GM06990 (cell line): ENCODE data around the gene ANKS1B.

ENCODE experiments used
- DNase-seq: peaks from one replicate; pipeline ENCODE4 v3.0.0-alpha.2; 2011; ENCODE audit not compliant: insufficient read length; ENCODE audit errors: extremely low read depth
- H3K27me3 ChIP-seq: replicated peaks from 2 replicates; pipeline ENCODE4 v1.6.0; 2011; ENCODE audit warnings: low read length; ENCODE audit not compliant: control insufficient read depth, insufficient read depth
- H3K36me3 ChIP-seq: 2 replicates; pipeline ENCODE4 v1.5.1; 2011; ENCODE audit warnings: low read length; ENCODE audit not compliant: control insufficient read depth, insufficient read depth
- H3K4me3 ChIP-seq: replicated peaks from 2 replicates; pipeline ENCODE4 v1.5.1; 2011; ENCODE audit warnings: low read depth, mild to moderate bottlenecking, control low read depth, low read length
- TF ChIP-seq, protein P1 (sequence below): IDR thresholded peaks from 2 replicates; pipeline ENCODE4 v1.5.1; 2011; ENCODE audit warnings: low read length, control low read depth, mild to moderate bottlenecking, inconsistent platforms; ENCODE audit not compliant: insufficient read depth, poor library complexity, severe bottlenecking

Gene ANKS1B

DNA sequence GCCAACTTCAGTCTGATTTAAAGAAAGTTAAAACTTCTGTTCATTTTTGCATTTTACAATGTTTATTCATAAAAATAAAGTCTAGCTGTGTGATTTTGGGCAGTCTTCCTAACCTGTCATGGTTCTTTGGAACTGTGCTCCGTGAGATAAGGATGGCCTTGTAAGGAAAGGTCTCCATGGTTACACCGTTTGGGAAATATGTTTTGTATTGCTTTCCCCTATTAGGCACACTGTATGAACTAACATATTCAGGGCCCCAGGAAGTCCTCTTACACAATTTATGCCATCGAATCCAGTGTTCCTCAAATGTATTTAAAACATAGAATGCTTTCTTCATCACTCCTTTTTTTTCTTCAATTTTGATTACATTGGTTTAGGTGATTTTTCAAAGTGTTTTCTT lies 1285.2 kb downstream of the ANKS1B start:
- TF ChIP-seq, protein P1, sequence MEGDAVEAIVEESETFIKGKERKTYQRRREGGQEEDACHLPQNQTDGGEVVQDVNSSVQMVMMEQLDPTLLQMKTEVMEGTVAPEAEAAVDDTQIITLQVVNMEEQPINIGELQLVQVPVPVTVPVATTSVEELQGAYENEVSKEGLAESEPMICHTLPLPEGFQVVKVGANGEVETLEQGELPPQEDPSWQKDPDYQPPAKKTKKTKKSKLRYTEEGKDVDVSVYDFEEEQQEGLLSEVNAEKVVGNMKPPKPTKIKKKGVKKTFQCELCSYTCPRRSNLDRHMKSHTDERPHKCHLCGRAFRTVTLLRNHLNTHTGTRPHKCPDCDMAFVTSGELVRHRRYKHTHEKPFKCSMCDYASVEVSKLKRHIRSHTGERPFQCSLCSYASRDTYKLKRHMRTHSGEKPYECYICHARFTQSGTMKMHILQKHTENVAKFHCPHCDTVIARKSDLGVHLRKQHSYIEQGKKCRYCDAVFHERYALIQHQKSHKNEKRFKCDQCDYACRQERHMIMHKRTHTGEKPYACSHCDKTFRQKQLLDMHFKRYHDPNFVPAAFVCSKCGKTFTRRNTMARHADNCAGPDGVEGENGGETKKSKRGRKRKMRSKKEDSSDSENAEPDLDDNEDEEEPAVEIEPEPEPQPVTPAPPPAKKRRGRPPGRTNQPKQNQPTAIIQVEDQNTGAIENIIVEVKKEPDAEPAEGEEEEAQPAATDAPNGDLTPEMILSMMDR, result no peak
- H3K4me3 ChIP-seq, result no peak overlapping the region
- no peak for DNase-seq
- H3K36me3 ChIP-seq, result peaks cover 5% of the 10 kb centered on the region
- H3K27me3 ChIP-seq, result no peaks in the 10 kb centered on the region

GRCh38 chr12:98698603-98699463 lies 1285.9 kb downstream of the ANKS1B start:
- TF ChIP-seq, protein P1, result peak; percentile 50
- Histone ChIP-seq H3K36me3 (peaks cover 3% of the 10 kb centered on the region), H3K4me3 (no peak overlapping the region)

GRCh38 chr12:98697209-98697608 lies 1287.5 kb downstream of the ANKS1B start:
- no peaks in the 10 kb centered on the region for H3K27me3 ChIP-seq
- no peak for DNase-seq
- peaks cover 3% of the 10 kb centered on the region for H3K36me3 ChIP-seq
- no peak overlapping the region for H3K4me3 ChIP-seq
- TF ChIP-seq, protein P1, result no peak

More at GRCh38 chr12:98698603-98699463, 1285.9 kb downstream of the ANKS1B start:
- DNase-seq, result no peak
- H3K27me3 ChIP-seq, result no peaks in the 10 kb centered on the region

DNA sequence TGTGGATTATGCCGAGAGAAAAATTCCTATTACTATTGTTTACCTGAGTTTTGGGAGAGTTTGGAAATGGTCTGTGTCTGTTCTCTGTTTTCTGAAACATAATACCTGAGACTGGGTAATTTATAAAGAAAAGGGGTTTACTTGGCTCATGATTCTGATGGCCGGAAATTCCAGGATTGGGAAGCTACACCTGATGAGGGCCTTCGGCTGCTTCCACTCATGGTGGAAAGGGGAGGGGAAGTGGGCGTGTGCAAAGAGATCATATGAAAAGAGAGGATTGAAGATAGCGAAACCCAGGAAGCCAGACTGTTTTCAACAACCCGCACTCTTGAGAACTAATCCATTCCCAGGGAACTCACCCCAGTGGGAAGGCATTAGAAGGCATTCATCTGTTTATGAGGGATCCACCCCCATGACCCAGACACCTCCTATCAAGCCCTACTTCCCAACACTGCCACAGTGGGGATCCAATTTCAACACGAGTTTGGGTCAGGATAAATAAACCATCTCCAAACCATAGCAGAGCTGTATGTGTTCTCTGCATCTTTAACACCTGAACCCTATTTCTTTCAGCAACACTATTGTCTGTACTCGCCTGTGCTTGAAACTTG lies 1288.6 kb downstream of the ANKS1B start:
- TF ChIP-seq, protein P1, result no peak
- no peak overlapping the region for H3K4me3 ChIP-seq
- no peak for DNase-seq
- H3K36me3 ChIP-seq, result peaks cover 3% of the 10 kb centered on the region
- H3K27me3 ChIP-seq, result no peaks in the 10 kb centered on the region

DNA sequence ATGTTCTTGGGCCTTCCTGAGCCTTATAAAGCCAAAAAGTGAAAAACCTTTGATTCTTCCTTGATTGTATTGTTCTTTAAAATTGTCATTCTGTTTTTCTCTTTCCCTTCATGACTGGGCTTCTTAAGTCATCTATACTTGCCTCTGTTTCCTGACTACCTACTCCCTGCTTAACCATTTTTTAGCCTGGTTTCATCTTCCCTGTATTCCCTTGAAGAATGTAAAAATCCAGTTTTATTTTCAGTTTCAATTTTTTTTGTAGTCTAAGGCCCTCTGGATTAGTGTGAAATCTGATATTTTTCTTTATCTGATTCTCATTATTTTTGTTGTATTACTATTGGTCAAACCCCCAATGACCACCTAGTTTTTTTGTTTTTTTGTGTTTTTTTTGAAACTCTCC lies 1293.4 kb downstream of the ANKS1B start:
- no peak overlapping the region for H3K4me3 ChIP-seq
- TF ChIP-seq, protein P1, result no peak
- DNase-seq, result no peak
- no peaks in the 10 kb centered on the region for H3K27me3 ChIP-seq
- peaks cover 3% of the 10 kb centered on the region for H3K36me3 ChIP-seq
